GM12878 (cell line): ENCODE results near the gene PLAC9. TPM values are rescaled to one million over a fixed set of nuclear protein-coding genes. Genes with fewer than 3 reads are reported as not detected.

Experiments used
- ATF2 ChIP-seq: IDR thresholded peaks from 2 replicates; pipeline ENCODE4 v1.6.1; 2012; ENCODE audit warnings: low read length, inconsistent platforms
- KLF5 ChIP-seq: fragments of 450-650 bp; IDR thresholded peaks from 2 replicates; pipeline ENCODE4 v1.6.1; 2014; ENCODE audit warnings: mild to moderate bottlenecking; ENCODE audit not compliant: partially characterized antibody
- SMC3 ChIP-seq: IDR thresholded peaks from 2 replicates; pipeline ENCODE4 v1.6.1; 2011; ENCODE audit warnings: low read length, improper control_type of control experiment, borderline replicate concordance
- SREBF1 ChIP-seq: IDR thresholded peaks from 2 replicates; pipeline ENCODE4 v1.6.1; 2012; ENCODE audit warnings: mild to moderate bottlenecking, low read length
- SUPT20H ChIP-seq: IDR thresholded peaks from 2 replicates; pipeline ENCODE4 v1.6.1; 2011; ENCODE audit warnings: low read depth, mild to moderate bottlenecking, low read length, moderate library complexity, borderline replicate concordance; ENCODE audit not compliant: control insufficient read depth
- TCF7 ChIP-seq: IDR thresholded peaks from 2 replicates; pipeline ENCODE4 v1.6.1; 2014; ENCODE audit warnings: antibody characterized with exemption, borderline replicate concordance
- ZNF622 ChIP-seq: fragments of 450-650 bp; IDR thresholded peaks from 2 replicates; pipeline ENCODE4 v1.6.1; 2017; ENCODE audit warnings: mild to moderate bottlenecking, inconsistent platforms
- ZZZ3 ChIP-seq: IDR thresholded peaks from 2 replicates; pipeline ENCODE4 v1.6.1; 2011; ENCODE audit warnings: low read depth; ENCODE audit not compliant: control insufficient read depth, insufficient read length
- polyA plus RNA-seq, 11 experiments: library from polyadenylated mRNA; depleted of rRNA in 4 of 11; unstranded in 6 of 11; stranded (reverse) in 5 of 11; fragments of >200 nt; fragmentation: Nextera tagmentation in 4 of 11; fragmentation: Illumina TruSeq in 1 of 11; extraction: Ambion mirVana in 4 of 11; extraction: Trizol in 1 of 11; gene quantifications; 1 replicate in 1 of 11; 2 replicates in 10 of 11; pipeline versions ENCODE4 v1.2.1 to v1.2.3, GENCODE V29; 2011 to 2016; ENCODE audit warnings: inconsistent platforms in 2 of 11, missing spikeins in 2 of 11, low read depth in 1 of 11
- total RNA-seq, 4 experiments: library from RNA; depleted of rRNA in 3 of 4; stranded (reverse); fragments of >200 nt in 3 of 4; fragmentation: Illumina TruSeq in 1 of 4; extraction: Trizol in 1 of 4; gene quantifications; 2 replicates each; pipeline versions ENCODE4 v1.2.1 to v1.2.3, GENCODE V29; 2013 to 2021
- TF ChIP-seq, protein P1 (sequence below): fragments of 450-650 bp; IDR thresholded peaks from 2 replicates; pipeline ENCODE4 v1.6.1; 2016; ENCODE audit warnings: mild to moderate bottlenecking
- TF ChIP-seq, protein P2 (sequence below): fragments of 450-650 bp; IDR thresholded peaks from 2 replicates; pipeline ENCODE4 v1.6.1; 2017; ENCODE audit warnings: mild to moderate bottlenecking

PLAC9 gene
- total and polyA plus RNA-seq, 10 of the 15 experiments (the other 5 are each of a cell fraction or from before 2014, with no cell fraction given) = not detected

DNA sequence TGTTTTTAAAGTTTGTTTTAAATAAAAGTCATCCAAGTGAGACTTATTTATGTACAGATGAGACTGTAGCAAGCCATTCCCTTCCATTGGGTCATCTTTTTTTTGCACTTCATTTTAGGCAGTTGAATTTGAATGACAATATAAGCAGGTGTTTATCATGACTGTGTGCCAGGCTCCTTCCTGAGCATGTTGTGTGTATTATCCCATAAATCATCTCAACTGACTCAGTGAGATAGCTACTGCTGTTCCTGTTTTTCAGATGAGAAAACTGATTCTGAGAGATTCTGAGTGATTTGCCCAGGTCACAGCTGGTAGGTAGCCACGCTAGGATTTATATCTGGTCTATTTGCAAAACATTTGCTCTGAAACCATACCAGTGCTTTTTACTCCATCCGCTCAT is 42.4 kb upstream of the PLAC9 start (continued):
- TF ChIP-seq ATF2 (no peak), ZNF622 (no peak), SUPT20H (no peak), SREBF1 (no peak), SMC3 (no peak), ZZZ3 (no peak), KLF5 (no peak), TCF7 (no peak)
- TF ChIP-seq, protein P1, sequence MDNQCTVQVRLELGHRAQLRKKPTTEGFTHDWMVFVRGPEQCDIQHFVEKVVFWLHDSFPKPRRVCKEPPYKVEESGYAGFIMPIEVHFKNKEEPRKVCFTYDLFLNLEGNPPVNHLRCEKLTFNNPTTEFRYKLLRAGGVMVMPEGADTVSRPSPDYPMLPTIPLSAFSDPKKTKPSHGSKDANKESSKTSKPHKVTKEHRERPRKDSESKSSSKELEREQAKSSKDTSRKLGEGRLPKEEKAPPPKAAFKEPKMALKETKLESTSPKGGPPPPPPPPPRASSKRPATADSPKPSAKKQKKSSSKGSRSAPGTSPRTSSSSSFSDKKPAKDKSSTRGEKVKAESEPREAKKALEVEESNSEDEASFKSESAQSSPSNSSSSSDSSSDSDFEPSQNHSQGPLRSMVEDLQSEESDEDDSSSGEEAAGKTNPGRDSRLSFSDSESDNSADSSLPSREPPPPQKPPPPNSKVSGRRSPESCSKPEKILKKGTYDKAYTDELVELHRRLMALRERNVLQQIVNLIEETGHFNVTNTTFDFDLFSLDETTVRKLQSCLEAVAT = no peak
- TF ChIP-seq, protein P2, sequence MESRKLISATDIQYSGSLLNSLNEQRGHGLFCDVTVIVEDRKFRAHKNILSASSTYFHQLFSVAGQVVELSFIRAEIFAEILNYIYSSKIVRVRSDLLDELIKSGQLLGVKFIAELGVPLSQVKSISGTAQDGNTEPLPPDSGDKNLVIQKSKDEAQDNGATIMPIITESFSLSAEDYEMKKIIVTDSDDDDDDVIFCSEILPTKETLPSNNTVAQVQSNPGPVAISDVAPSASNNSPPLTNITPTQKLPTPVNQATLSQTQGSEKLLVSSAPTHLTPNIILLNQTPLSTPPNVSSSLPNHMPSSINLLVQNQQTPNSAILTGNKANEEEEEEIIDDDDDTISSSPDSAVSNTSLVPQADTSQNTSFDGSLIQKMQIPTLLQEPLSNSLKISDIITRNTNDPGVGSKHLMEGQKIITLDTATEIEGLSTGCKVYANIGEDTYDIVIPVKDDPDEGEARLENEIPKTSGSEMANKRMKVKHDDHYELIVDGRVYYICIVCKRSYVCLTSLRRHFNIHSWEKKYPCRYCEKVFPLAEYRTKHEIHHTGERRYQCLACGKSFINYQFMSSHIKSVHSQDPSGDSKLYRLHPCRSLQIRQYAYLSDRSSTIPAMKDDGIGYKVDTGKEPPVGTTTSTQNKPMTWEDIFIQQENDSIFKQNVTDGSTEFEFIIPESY = no peak
